B cell (primary cell): ENCODE results near the gene PROP1. TPM values are rescaled to one million over a fixed set of nuclear protein-coding genes. Genes with fewer than 3 reads are reported as not detected.

ENCODE experiments used
- ATAC-seq: fragments of 200-7000 bp; cut with Tn5 transposase; one replicate; pipeline ENCODE4 v1.10.0; 2021; ENCODE audit warnings: low read depth, mild to moderate bottlenecking, moderate number of reproducible peaks, moderate library complexity
- CTCF ChIA-PET: fragments of 350-600 bp; sonication (Branson Sonifier 250); formaldehyde crosslinking; loops from one replicate; lab custom pipeline; 2021; ENCODE audit warnings: antibody characterized with exemption, inconsistent platforms; lab: Charles Lee
- POLR2A ChIA-PET: fragments of 350-600 bp; sonication (Branson Sonifier 250); formaldehyde crosslinking; loops from one replicate; lab custom pipeline; 2021; ENCODE audit warnings: antibody characterized with exemption; lab: Charles Lee
- DNase-seq: peaks from one replicate; pipeline ENCODE4 v3.0.0; 2013
- H2AFZ ChIP-seq: 2 replicates; pipeline ENCODE4 v1.6.1; 2012; ENCODE audit warnings: mild to moderate bottlenecking, low read depth, low read length; ENCODE audit not compliant: insufficient read depth, poor library complexity, severe bottlenecking
- H3K27ac ChIP-seq, 2 donors: 1 replicate in 1 of 2; 2 replicates in 1 of 2; pipeline ENCODE4 v1.5.1; 2012 to 2013; ENCODE audit warnings: low read length in 2 of 2, mild to moderate bottlenecking in 2 of 2, moderate library complexity in 1 of 2
- H3K27me3 ChIP-seq, 4 experiments: fragments of 200-600 bp in 1 of 4; sonication (generic) in 1 of 4; replicated peaks in 1 of 4; 1 replicate in 2 of 4; 2 replicates in 2 of 4; pipeline versions ENCODE4 v1.6.1 to v1.7.0; 2013 to 2016; ENCODE audit warnings: low read length in 3 of 4, mild to moderate bottlenecking in 2 of 4, mixed read lengths in 1 of 4, moderate library complexity in 1 of 4; ENCODE audit not compliant: insufficient read depth in 4 of 4, control insufficient read depth in 3 of 4; ENCODE audit errors: control extremely low read depth in 1 of 4
- H3K36me3 ChIP-seq, 2 experiments: replicated peaks in 1 of 2; 1 replicate in 1 of 2; 2 replicates in 1 of 2; pipeline versions ENCODE4 v1.6.1 to v1.7.1; 2013; ENCODE audit warnings: low read length in 1 of 2; ENCODE audit not compliant: insufficient read depth in 2 of 2, control insufficient read depth in 1 of 2; ENCODE audit errors: control extremely low read depth in 1 of 2, extremely low read depth in 1 of 2
- H3K4me1 ChIP-seq, 2 donors: fragments of 200-600 bp in 1 of 2; sonication (generic) in 1 of 2; 1 replicate in 1 of 2; 2 replicates in 1 of 2; pipeline versions ENCODE4 v1.5.1 to v1.6.1; 2013 to 2017; ENCODE audit warnings: low read length in 2 of 2; ENCODE audit not compliant: control insufficient read depth in 2 of 2, insufficient read depth in 2 of 2
- H3K4me2 ChIP-seq: replicated peaks from 2 replicates; pipeline ENCODE3; 2012; ENCODE audit warnings: mild to moderate bottlenecking, low read depth, low read length; ENCODE audit not compliant: poor library complexity, severe bottlenecking
- H3K4me3 ChIP-seq, 5 experiments: fragments of 200-600 bp in 1 of 5; sonication (generic) in 1 of 5; 1 replicate in 3 of 5; 2 replicates in 2 of 5; pipeline versions ENCODE4 v1.5.1 to v1.7.0; 2011 to 2016; ENCODE audit warnings: low read length in 4 of 5, mild to moderate bottlenecking in 4 of 5, low read depth in 2 of 5, control low read depth in 1 of 5, moderate library complexity in 1 of 5; ENCODE audit not compliant: insufficient read depth in 1 of 5; ENCODE audit errors: control extremely low read depth in 1 of 5, extremely low read depth in 1 of 5
- H3K79me2 ChIP-seq: fragments of 200-600 bp; sonication (generic); one replicate; pipeline ENCODE4 v1.6.0; 2016; ENCODE audit warnings: low read length; ENCODE audit not compliant: control insufficient read depth, insufficient read depth
- H3K9ac ChIP-seq: fragments of 200-600 bp; sonication (generic); 2 replicates; pipeline ENCODE4 v1.6.1; 2017; ENCODE audit warnings: mild to moderate bottlenecking, low read length, moderate library complexity
- H3K9me3 ChIP-seq, 3 donors: one replicate each; pipeline versions ENCODE4 v1.6.1 to v1.7.1; 2013; ENCODE audit warnings: low read length in 2 of 3; ENCODE audit not compliant: control insufficient read depth in 2 of 3, insufficient read depth in 1 of 3; ENCODE audit errors: control extremely low read depth in 1 of 3
- H4K20me1 ChIP-seq: 2 replicates; pipeline ENCODE4 v1.6.0; 2012; ENCODE audit warnings: mild to moderate bottlenecking, low read length; ENCODE audit not compliant: insufficient read depth, control insufficient read depth, poor library complexity, severe bottlenecking
- H3K27ac Mint-ChIP-seq: one replicate; pipeline ENCODE4 v1.8.0; 2021; ENCODE audit warnings: mixed read lengths
- H3K27me3 Mint-ChIP-seq: one replicate; pipeline ENCODE4 v1.8.0; 2021; ENCODE audit warnings: mixed read lengths
- H3K4me1 Mint-ChIP-seq: one replicate; pipeline ENCODE4 v1.8.0; 2021; ENCODE audit warnings: mixed read lengths
- H3K4me3 Mint-ChIP-seq: one replicate; pipeline ENCODE4 v1.8.0; 2021; ENCODE audit warnings: mixed read lengths
- H3K9me3 Mint-ChIP-seq: one replicate; pipeline ENCODE4 v1.8.0; 2022; ENCODE audit warnings: mixed read lengths; ENCODE audit not compliant: insufficient read depth
- CTCF ChIP-seq: fragments of 200-600 bp; IDR thresholded peaks from one replicate; pipeline ENCODE4 v1.8.0; 2022; ENCODE audit warnings: antibody characterized with exemption, mild to moderate bottlenecking
- EZH2 ChIP-seq: IDR thresholded peaks from 2 replicates; pipeline ENCODE4 v1.6.1; 2012; ENCODE audit warnings: borderline replicate concordance, low read depth, mild to moderate bottlenecking, moderate library complexity, low read length; ENCODE audit not compliant: insufficient read depth, poor library complexity, severe bottlenecking
- WGBS: methylation state at CpG from one replicate; pipeline ENCODE4 v1.1.5; 2013; ENCODE audit warnings: missing lambda C conversion rate; ENCODE audit not compliant: insufficient coverage; 5-methylcytosine and 5-hydroxymethylcytosine counted together
- intact Hi-C: fragments of 100-400 bp; cut with micrococcal nuclease; formaldehyde crosslinking; loops from one replicate; pipeline ENCODE4 v1.10.0; 2022
- polyA plus RNA-seq: library from polyadenylated mRNA; depleted of rRNA; stranded (reverse); fragments of >200 nt; gene quantifications from 2 replicates; pipeline ENCODE4 v1.2.3, GENCODE V29; 2012
- total RNA-seq, 2 donors: library from RNA; stranded (reverse); fragments of 120-200 nt in 1 of 2; gene quantifications; 1 replicate in 1 of 2; 2 replicates in 1 of 2; pipeline versions ENCODE4 v1.2.3 to v1.2.4, GENCODE V29; 2013 to 2022

Gene PROP1
- total and polyA plus RNA-seq, 2 donors (not counting 1 experiment from before 2014, with no cell fraction given): not detected

GRCh38 chr5:177996660-177997318 lies 747 bp upstream of the PROP1 start:
- TF ChIP-seq EZH2 (no peak), CTCF (no peak)
- Histone ChIP-seq H3K9ac (no peak overlapping the region), H3K4me2 (no peak overlapping the region), H3K9me3 (no peaks in the 10 kb centered on the region), H4K20me1 (no peaks in the 10 kb centered on the region), H2AFZ (no peak overlapping the region), H3K27ac (no peak overlapping the region), H3K4me1 (no peaks in the 10 kb centered on the region), H3K36me3 (no peaks in the 10 kb centered on the region), H3K79me2 (no peaks in the 10 kb centered on the region), H3K4me3 (no peak overlapping the region), H3K27me3 (peaks cover 0 to 32% (median 4%) of the 10 kb centered on the region in 4 experiments)
- ChIA-PET POLR2A (no interaction called here), CTCF (no interaction called here)
- H3K27ac Mint-ChIP-seq: no peak overlapping the region
- intact Hi-C loops: no loop called here
- whole genome bisulfite sequencing: 77% methylated on average over 7 of the region's 7 CpGs
- no peaks in the 10 kb centered on the region for H3K9me3 Mint-ChIP-seq
- DNase-seq: no peak
- peaks cover 25% of the 10 kb centered on the region for H3K27me3 Mint-ChIP-seq
- no peak for ATAC-seq
- no peaks in the 10 kb centered on the region for H3K4me1 Mint-ChIP-seq
- H3K4me3 Mint-ChIP-seq: no peak overlapping the region

GRCh38 chr5:177994561-177995190 lies 1.4 kb downstream of the PROP1 start:
- 87% methylated on average over 10 of the region's 10 CpGs for WGBS
- H3K27ac Mint-ChIP-seq: no peak overlapping the region
- no peaks in the 10 kb centered on the region for H3K4me1 Mint-ChIP-seq

More at GRCh38 chr5:177994561-177995190, 1.4 kb downstream of the PROP1 start:
- Histone ChIP-seq H3K27ac (no peak overlapping the region), H3K4me1 (no peaks in the 10 kb centered on the region), H3K36me3 (no peaks in the 10 kb centered on the region), H3K4me2 (no peak overlapping the region), H4K20me1 (no peaks in the 10 kb centered on the region), H3K9ac (no peak overlapping the region), H2AFZ (no peak overlapping the region), H3K9me3 (no peaks in the 10 kb centered on the region), H3K27me3 (peaks cover 0 to 23% (median 4%) of the 10 kb centered on the region in 4 experiments), H3K79me2 (no peaks in the 10 kb centered on the region), H3K4me3 (no peak overlapping the region)
- ATAC-seq (no peak), DNase-seq (no peak)
- Mint-ChIP-seq H3K27me3 (peaks cover 21% of the 10 kb centered on the region), H3K4me3 (no peak overlapping the region), H3K9me3 (no peaks in the 10 kb centered on the region)
- POLR2A ChIA-PET: no interaction called here
- TF ChIP-seq CTCF (no peak), EZH2 (no peak)
- intact Hi-C loops: no loop called here
- CTCF ChIA-PET: no interaction called here
